A673 (cell line): ENCODE results near the gene R3HDM1.

Experiments
- EZH2 ChIP-seq: fragments of 200-600 bp; sonication (generic); IDR thresholded peaks from 2 replicates; pipeline ENCODE4 v1.6.1; 2017; ENCODE audit warnings: borderline replicate concordance, low read depth, mild to moderate bottlenecking, mixed read lengths, antibody characterized with exemption, low read length; ENCODE audit not compliant: poor library complexity, severe bottlenecking
- TF ChIP-seq, protein P1 (sequence below): fragments of 300-800, 200-600 bp; sonication (generic); conservative IDR thresholded peaks from 2 replicates; pipeline ENCODE4 v1.5.1; 2017; ENCODE audit warnings: low read depth, mild to moderate bottlenecking, antibody characterized with exemption, low read length, moderate library complexity, mixed read lengths

- TF ChIP-seq, protein P1, sequence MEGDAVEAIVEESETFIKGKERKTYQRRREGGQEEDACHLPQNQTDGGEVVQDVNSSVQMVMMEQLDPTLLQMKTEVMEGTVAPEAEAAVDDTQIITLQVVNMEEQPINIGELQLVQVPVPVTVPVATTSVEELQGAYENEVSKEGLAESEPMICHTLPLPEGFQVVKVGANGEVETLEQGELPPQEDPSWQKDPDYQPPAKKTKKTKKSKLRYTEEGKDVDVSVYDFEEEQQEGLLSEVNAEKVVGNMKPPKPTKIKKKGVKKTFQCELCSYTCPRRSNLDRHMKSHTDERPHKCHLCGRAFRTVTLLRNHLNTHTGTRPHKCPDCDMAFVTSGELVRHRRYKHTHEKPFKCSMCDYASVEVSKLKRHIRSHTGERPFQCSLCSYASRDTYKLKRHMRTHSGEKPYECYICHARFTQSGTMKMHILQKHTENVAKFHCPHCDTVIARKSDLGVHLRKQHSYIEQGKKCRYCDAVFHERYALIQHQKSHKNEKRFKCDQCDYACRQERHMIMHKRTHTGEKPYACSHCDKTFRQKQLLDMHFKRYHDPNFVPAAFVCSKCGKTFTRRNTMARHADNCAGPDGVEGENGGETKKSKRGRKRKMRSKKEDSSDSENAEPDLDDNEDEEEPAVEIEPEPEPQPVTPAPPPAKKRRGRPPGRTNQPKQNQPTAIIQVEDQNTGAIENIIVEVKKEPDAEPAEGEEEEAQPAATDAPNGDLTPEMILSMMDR: peak; percentile 51
- TF ChIP-seq EZH2: no peak
Measured at GRCh38 chr2:135744760-135745314, 213.6 kb downstream of the R3HDM1 start.
